HS-27A (cell line): ENCODE measurements around the gene TSKU.

Source experiments
- DNase-seq: peaks from one replicate; pipeline ENCODE4 v3.0.0-alpha.2; 2012; ENCODE audit warnings: low read depth, missing footprints

Gene TSKU

DNA sequence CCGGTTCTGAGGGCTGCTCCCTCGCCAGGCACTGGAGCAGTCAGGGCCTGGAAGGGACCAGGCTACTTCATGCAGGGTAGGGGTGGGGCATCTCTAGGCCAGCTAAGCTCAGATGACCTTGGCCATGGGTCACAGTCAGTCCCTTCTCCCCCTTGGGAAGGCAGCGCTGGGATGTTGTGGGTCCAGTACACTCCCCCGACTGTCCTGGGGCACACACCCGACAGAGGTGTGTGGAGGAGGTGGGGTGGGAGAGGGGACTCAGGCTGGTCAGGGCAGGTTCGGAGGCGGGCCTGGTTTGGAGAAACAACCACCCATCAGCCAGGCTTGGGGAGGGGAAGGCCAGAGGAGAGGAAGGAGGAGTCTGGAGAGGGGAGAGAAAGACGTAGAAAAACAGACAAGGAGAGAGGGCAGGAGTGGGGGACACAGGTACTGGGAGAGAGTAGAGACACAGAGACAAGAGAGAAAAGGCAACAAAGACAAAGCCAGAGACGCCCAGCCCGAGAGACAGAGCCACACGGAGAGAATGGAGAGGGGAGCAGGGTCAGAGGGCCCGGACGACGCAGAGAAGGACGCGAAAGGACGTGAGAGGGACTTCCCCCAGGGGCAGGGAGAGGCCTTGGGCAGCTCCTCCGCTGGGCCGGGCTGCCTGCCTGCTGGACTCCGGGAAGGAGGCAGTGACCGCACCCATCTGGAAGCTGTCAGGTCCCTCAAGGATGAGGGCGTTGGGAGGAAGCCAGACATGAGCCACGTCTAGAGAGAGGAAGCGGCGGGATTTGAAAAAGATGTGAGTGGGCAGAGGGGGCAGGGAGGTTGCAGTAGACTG lies 30.6 kb upstream of the TSKU start:
- no peak for DNase-seq

DNA sequence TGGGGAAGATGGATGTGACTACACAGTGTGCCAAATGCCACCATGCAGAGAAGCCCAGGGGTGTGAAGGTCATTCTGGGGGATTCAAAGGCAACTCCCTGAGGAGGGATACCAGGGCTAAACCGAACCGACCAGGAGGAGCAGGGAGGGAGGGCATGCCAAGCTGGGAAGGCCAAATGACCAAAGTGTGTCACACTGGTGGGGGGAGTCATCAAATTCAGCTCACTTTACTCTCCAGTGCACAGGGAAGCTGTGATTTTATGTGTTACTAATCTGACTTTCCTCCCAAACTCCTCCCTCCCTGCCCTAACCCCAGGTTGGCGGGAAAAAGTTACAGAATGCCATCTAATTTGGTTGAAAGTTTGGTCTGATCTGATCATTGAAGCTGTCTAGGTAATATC lies 29.7 kb upstream of the TSKU start:
- DNase-seq: no peak

DNA sequence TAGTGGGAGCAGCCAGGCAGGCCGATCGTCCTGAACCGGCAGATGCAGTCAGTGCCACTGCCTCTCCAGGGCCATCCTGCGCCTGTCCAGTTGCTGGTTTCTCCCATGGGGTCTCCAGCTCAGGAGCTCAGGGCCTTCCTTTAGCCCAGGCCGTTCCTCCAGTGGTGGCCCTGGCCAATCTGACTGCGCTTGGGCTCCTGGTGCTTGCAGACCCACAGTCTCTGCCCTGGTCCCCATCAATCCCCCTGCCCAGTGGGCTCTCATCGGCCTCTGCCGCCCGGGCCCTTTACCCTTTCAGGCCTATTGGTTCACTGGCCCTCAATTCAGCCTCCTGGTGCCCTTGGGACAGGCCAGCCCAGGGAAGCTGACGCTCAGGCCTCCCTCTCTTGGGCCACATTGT lies 29.2 kb upstream of the TSKU start:
- DNase-seq: no peak

DNA sequence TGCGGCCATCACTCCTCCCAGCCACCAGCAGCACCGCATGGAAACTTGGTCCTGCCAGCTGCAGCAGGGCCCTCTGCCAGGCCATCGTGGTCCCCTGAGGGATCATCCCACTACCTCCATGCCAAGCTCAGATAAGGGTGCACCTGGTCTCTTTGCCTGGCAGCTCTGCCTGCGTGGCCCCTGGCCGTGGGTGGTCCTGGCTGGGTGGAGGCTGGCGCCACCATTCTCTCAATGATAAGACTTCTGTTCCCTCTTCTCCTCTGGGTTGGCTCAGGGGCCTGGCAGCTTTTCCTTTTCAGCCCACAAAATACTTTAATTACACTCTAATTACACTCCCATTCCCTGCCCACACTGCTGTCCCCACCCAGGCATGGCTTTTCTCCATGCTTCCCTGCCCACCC lies 26.8 kb upstream of the TSKU start:
- DNase-seq: no peak

DNA sequence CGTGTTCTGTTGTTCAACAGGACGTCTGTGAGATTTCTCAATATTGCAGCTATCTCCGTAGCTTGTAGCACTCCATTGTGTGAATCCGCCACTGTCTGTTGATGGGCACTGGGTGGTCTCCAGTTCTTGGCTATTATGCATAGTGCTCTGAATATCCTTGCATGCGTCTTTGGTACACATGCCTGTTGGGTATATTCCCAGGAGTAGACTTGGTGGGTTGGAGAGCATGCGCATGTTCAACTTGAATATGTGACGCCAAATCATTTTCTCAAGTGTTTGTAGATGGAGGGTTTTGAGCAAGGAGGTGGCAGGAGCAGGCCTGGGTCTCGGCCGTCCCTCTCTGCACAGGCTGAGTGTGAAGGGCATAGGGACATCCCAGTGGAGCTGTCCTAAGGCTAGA lies 24.8 kb upstream of the TSKU start:
- DNase-seq: no peak

DNA sequence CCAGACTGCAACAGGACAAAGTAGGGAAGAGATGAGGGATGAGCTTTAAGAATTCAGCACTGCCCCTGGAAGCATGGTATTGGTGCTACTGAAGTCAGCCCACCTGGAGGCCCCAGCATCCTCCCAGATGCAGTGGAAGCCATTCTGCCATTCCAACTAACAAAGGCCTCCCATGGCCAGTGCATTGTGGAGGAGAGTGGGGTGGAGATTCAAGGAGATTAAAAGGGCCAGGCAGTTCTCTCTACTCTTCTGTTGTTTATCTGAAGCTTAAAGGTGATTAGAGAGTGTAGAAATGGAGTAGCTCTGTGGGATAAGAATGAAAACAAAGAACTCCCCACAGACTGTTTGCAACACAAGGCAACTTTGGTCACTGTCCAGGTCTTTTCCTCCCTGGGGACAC lies 24.1 kb upstream of the TSKU start:
- DNase-seq: no peak

DNA sequence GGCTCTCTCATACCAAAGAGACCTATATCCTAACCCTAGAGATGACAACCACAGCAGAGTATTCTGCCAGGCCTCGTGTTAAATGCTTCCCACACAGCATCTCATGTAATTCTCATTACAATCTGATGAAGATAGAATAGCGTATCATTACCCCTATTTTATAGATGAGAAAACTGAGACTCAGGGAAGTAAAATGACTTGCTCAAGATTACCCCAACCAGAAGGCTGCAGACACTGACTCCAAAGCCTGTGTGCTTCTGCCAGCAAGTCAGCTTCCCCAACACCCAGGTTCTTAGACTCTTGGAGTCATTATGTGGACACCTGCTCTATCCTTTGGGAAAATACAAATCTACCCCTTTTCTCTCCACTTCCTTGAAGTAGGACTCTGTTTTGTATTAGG lies 23.6 kb upstream of the TSKU start:
- no peak for DNase-seq

DNA sequence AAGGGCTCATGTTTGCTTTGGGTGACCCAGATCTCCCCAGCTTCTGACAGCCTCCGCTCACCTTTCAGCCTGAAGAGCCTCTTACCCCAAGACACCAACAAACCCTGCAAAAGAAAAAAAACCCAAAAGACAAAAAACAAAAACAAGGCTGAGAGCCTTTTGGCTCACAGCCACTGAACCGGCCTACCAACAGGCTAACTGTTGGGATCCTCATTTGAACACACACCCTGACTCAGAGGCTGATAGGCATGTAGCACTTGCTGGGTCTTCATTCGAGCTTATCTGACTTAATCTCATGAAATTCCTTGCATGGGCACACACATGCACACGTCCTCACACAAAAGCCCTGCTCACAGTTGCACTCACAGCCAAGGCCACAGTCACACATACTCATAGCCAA lies 22.9 kb upstream of the TSKU start:
- DNase-seq: no peak

DNA sequence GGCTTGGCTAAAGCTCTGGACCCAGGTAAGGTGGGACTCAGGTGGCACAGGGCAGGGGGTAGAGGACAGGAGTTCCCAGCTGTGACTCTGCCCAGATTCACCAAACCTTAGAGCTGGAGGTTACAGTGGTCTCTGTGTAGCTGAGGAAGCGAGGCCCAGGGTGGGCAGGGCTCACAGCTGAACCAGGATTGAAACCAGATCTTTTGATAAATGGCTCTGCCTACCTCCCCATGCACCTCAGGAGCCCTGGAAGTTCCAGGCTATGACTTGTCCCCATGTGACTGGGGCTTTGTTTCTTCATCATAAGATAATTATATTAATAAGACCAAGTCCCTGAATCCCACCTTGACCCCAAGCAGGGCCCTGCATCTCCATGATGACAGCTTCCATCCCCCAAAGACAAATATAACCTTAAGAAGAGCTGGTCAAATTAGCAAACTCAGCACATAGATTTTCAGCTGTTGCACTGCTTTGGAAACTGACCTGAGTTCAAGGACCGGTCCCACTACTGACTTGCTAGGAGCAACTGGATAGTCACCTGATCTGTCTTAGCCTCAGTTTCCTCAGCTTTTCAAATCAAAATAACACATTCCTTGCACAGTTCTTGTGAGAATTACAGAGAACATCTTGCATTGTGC lies 21.3 kb upstream of the TSKU start:
- no peak for DNase-seq

DNA sequence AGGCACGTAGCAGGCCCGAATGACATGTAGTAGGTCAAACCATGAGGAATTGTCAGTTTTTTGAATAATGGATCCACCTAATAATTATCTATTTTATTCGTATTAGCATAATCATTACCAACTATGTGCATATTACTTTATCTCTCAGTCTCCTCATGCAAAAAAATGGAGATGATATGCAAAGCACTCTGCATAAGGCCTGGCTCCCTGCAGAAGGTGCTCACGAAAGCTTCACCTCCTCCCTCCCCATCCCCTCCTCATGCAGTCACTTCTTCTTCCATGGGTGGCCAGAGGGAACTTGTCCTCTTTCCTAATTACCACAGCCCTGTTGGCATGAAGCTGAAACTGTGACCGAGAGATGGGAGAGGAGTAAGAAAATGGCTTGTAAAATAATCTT lies 20.8 kb upstream of the TSKU start:
- DNase-seq: no peak

DNA sequence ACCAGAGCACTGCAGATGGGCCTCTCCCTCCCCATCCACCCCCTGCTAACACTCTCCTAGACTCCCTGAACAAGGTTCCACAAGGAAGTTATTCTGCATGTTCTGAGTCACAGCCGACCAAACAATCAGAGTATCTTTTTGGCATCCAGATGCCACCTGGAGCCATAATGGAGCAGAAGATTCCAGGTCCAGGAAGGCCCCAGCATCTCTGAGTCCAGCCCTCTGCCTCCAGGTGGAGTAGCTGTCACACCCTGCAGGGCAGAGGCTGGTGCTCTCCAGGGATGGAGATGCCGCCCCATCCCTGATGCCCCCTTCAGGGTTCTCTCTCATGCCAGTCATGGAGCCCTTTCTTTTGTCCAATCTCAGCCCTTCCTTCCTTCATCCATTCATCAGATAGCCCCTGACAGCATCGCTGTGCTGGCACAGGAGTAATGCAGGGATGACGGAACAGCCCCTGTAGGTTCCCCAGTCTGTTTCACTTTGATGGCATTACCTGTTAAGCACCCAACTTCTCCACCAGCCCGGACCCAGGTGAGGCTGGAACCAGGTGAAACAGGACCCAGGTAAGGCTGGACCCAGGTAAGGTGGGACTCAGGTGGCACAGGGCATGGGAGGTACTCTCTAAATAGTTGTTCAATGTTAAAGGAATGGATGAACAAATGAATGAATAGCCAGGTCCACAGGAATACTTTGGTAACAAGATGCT lies 20.1 kb upstream of the TSKU start:
- no peak for DNase-seq

DNA sequence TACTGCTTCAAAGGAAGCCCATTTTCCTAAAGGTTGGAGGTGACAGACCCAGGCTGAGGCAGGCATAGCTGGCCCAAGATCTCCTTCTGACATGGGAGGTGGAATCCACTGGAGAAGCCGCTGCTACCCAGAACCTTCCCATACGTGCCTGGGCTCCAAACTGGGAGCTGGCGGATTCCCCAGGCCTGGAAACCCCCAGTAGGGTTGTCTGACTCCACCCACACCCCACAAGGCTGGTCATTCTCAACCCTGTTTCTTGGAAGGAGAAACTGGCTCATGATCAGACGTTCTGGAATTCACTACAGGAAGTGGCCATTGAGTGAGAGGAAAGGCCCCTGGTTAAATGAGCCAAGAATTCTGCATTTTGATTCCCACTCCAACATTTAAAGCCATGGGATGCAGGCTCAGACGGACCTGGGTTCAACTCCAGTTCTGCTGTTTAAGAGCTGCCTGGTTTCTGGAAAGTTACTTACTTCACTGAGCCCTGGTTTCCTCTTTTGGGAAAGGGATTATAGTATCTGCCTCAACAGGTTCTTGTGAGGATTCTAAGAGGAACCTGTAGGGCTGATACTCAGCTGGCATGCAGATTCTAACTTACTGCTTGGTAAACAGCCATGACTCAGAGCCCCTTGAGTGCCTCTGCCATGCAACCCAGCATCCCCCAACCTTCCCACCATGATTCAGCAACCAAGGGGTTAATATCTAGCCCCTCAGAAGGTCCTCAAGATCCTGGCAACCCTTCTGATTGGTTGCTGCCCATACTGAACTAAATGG lies 19.4 kb upstream of the TSKU start:
- DNase-seq: peak; percentile 40

DNA sequence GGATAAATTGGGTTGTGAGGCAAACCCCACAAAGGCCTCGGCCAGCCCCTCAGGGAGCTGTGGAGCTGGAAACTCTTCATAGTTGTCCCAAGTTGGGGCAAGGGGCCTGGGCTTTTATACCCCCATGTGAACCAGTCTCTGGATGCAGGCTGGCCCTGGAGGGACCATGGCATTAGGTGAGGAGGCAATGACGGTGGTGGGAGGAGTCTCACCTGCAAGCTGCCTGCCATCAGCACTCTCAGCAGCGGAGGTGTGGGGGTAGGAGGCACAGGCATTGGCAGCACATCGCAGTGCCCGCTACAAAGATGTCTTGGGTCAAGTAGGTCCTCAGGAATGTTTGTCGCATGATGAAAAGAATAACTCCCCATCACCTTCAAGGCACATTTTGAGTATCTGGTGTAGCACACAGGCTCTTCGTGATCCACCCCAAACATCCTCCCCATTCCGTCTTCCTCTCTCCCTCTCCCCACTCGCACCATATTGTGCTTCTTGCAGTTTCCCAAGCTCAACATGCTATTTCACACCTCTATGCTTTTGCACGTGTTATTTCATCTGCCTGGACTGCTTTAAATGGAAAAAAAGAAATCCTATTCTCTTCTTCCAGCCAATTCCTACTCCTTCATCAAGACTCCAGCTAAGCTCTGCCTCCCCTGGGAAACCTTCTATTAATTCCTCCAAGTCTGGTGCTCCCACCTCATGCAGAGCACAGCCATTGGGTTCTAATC lies 18.1 kb upstream of the TSKU start:
- no peak for DNase-seq

DNA sequence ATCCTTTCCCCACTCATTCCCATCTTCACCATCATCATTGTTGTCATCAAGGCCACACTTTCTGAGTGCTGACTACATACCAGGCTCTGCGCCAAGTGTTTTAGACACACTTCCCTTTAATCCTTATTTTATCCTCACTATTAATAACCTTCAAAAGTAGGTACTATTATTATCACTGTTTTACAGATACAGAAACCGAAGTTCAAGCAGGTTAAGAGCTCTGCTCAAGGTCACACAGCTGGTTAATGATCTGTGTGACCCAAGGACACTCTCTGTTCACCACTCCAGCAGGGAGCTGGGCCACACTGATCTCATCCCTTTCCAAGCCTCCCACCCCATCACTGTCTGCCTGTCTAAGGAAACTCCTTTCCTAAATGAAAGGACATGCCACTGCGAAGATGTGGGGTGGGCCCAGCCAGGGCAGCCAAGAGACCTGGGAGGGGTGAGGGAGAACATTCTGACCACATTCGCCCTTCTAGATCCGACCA lies 17.2 kb upstream of the TSKU start:
- DNase-seq: no peak

DNA sequence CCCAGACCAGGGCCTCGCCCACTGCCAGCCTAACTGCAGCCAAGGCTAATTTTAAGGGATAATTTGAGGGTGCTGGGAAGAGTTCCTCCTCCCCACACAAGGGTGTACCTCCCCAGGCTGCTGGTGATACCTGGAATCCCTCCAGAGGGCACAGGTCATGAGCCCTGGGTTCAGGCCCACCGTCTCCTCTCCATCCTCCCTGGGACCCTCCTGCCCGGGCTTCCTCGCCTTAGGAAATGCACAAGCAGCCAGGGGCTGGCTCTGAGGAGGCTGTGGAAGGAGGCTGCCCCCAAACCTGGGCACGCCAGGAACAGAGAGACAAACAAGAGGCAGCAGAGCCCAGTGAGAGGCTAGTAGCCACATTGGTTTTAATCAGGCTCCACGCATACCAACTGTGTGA lies 16.6 kb upstream of the TSKU start:
- DNase-seq: no peak

DNA sequence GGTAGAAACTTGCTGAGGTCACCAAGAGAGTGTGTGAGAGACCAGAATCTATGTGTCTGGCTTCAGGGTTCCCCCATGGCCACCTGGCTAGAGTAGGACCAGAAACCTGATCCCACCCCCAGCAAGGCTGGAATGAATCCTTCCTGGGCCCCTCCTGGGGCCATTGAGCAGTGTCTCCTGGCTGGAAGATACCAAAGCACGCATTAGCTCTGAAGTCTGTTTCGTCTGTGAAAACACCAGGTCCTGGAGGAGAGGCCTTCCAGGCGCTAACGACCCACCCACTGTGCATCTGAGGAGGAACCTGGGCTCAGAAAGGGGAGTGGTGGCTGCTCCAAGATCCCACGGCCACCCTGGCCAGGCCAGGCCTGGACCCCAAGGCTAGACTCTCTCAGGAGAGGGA lies 15.5 kb upstream of the TSKU start:
- DNase-seq: no peak

DNA sequence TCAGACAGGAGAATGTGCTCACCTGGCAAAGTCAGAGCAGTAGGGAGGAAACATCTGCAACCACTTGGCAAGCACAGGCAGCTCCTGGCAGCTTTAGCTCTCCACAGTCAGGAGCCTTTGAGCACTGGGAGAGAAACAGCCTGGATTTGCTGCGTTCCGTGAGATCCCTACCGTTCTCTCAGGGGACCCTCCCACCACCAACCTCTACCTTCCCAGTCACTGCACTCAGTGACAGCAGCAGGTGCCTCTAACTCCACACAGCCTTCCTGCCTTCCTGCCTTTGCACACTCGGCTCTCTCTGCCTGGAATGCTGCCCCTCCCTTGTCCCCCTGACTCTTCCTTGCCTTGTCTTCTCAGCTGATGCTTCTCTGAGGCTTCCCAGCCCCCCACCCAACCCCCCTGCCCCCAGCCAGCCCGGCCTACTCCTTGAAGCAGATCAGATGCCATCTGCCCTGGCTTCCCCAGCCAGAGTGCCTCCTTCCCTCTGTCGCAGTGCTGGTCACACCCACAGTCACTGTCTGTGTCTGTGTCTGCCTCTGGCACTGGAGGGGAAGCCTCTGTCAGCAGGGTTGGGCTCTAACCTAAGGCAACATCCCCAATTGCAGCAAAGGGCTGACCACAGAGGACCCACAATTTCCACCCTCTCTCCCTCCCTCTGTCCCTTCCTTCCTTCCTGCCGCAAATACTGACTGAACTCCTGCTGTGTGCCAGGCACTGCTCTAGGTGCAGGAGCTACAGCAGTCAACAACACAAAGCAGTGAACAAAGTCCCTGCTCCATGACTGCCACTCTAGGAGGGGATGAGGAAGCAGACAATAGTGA lies 14.9 kb upstream of the TSKU start:
- DNase-seq: no peak

DNA sequence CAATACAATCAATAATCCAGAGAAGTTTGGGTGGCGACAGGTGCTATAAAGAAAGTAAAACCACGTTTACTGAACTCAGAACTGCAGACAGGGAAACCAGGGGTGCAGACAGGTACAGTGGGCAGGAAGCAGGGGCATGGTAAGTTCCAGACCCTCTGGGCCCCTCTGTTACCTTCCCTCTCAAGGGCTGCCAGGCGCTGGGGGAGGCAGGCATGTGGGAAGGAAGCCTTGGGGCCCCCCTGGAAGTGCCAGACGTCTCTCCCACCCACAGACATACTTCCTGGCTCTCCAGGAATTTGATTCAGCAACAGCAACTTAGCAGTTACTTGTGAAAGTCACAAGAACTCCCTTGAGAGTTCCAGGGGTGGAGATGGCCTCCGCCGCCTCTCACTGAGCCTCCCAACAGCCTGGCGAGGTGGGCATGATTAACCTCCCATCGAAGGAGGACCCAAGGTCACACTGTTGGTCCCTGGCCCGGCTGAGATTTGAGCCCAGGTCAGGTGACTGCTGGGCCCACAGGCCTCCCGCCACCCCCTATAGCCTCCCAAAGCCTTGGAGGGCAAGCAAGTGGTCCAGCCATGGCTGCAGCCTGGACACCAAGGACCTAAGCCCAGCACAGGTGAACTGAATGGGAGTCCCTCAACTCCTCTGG lies 14.1 kb upstream of the TSKU start:
- no peak for DNase-seq

DNA sequence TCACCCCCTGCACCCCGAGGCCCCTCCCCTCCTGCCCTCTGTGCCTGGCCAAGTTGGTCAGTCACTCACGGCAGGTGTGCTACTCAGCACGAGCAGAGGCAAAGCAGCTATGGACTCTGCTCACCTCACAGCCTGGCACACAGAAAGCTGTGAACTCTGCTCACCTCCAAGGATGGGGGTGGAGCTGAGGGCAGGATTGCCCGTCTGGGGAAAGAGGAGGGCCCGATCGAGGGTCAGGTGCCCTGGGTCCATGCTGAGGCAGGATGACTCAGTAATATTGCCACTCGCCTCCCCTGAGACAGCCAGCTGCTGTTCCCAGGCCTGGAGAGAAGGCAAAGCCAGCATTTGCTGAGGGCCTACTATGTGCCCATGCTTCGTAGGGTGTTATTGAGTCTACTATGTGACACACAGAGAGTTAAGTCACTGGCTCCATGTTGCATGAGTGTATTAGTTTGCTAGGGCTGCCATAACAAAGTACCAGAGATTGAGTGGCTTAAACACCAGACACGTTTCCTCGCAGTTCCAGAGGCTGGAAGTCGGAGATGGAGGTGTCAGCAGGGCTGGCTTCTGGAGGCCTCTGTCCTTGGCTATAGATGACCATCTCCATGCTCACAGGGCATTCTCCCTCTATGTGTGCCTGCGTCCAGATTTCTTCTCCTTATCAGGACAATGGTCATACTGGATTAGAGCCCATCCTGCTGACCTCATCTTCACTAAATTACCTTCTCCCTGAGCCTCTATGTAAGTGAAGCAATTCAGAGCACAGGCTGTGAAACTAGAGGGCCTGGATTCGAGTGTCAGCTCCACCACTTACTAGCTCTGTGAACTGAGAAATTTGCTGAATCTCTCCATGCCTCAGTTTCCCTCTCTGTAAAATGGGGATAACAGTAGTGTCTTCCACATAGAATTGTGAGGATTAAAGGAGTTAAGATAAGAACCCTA lies 13.2 kb upstream of the TSKU start:
- no peak for DNase-seq
